Measurements from ENCODE around the gene KIF25.

- TF ChIP-seq, protein P1, sequence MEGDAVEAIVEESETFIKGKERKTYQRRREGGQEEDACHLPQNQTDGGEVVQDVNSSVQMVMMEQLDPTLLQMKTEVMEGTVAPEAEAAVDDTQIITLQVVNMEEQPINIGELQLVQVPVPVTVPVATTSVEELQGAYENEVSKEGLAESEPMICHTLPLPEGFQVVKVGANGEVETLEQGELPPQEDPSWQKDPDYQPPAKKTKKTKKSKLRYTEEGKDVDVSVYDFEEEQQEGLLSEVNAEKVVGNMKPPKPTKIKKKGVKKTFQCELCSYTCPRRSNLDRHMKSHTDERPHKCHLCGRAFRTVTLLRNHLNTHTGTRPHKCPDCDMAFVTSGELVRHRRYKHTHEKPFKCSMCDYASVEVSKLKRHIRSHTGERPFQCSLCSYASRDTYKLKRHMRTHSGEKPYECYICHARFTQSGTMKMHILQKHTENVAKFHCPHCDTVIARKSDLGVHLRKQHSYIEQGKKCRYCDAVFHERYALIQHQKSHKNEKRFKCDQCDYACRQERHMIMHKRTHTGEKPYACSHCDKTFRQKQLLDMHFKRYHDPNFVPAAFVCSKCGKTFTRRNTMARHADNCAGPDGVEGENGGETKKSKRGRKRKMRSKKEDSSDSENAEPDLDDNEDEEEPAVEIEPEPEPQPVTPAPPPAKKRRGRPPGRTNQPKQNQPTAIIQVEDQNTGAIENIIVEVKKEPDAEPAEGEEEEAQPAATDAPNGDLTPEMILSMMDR (IDR thresholded peaks at IDR 0.05), result no peak
- TF ChIP-seq POLR2A (IDR thresholded peaks at IDR 0.05), result no peak
Observed at GRCh38 chr6:168051648-168052047, 54.2 kb downstream of the KIF25 start.
